GM21423 (cell line): ENCODE data around the gene PNLIPRP1.

ENCODE experiments used
- ATAC-seq: cut with Tn5 transposase; IDR thresholded peaks from one replicate; pipeline ENCODE4 v1.9.1; 2021; ENCODE audit warnings: mild to moderate bottlenecking, moderate library complexity; ENCODE audit not compliant: unreplicated experiment

Gene PNLIPRP1

GRCh38 chr10:116598329-116598728 is 7.6 kb downstream of the PNLIPRP1 start:
- no peak for ATAC-seq

- ATAC-seq: no peak
Observed at GRCh38 chr10:116599991-116600390, 9.2 kb downstream of the PNLIPRP1 start.

- ATAC-seq: no peak
Observed at GRCh38 chr10:116602648-116603400, 12.1 kb downstream of the PNLIPRP1 start.

- no peak for ATAC-seq
Observed at GRCh38 chr10:116606061-116606483, 15.3 kb downstream of the PNLIPRP1 start.

GRCh38 chr10:116607336-116607735 is 16.6 kb downstream of the PNLIPRP1 start:
- ATAC-seq: no peak

- no peak for ATAC-seq
Observed at GRCh38 chr10:116608686-116609594, 18.2 kb downstream of the PNLIPRP1 start.

GRCh38 chr10:116610443-116611152 is 19.8 kb downstream of the PNLIPRP1 start:
- ATAC-seq: no peak

GRCh38 chr10:116611153-116611545 is 20.4 kb downstream of the PNLIPRP1 start:
- no peak for ATAC-seq

- ATAC-seq: no peak
Observed at GRCh38 chr10:116612107-116612769, 21.5 kb downstream of the PNLIPRP1 start.

GRCh38 chr10:116613471-116613870 is 22.7 kb downstream of the PNLIPRP1 start:
- ATAC-seq: no peak

GRCh38 chr10:116614796-116615195 is 24.0 kb downstream of the PNLIPRP1 start:
- no peak for ATAC-seq

GRCh38 chr10:116615199-116615776 is 24.5 kb downstream of the PNLIPRP1 start:
- ATAC-seq: no peak

GRCh38 chr10:116620423-116621400 is 30.0 kb downstream of the PNLIPRP1 start, which contains the start of gene PNLIPRP2:
PNLIPRP2 (plus strand) TSS chr10:116620953.
- no peak for ATAC-seq

- ATAC-seq: no peak
Observed at GRCh38 chr10:116621476-116621875, 30.7 kb downstream of the PNLIPRP1 start.

- no peak for ATAC-seq
Observed at GRCh38 chr10:116621934-116622655, 31.3 kb downstream of the PNLIPRP1 start.

- no peak for ATAC-seq
Observed at GRCh38 chr10:116625845-116626244, 35.1 kb downstream of the PNLIPRP1 start.

- ATAC-seq: no peak
Observed at GRCh38 chr10:116626815-116627214, 36.1 kb downstream of the PNLIPRP1 start.

- ATAC-seq: no peak
Observed at GRCh38 chr10:116627386-116627933, 36.7 kb downstream of the PNLIPRP1 start.
